ENCODE data around the gene SLC7A9. TPM values are rescaled to one million over a fixed set of nuclear protein-coding genes. Genes with fewer than 3 reads are reported as not detected.
"Not testable (repeated sequence)": the region's sequence is repeated elsewhere in the genome, so short reads cannot be mapped to it uniquely, and the experiment has no call there.

SLC7A9 gene
- total RNA-seq, 2 experiments from 2014 or later = 0.28 TPM; not detected in 1

- Histone ChIP-seq H3K36me3 (ENCODE audit: insufficient read depth, low read length) (peaks cover 4% of the 10 kb centered on the region), H3K4me1 (ENCODE audit: insufficient read depth, low read length) (no peaks in the 10 kb centered on the region), H3K27ac (ENCODE audit: low read depth in 1 of 2, low read length in 2 of 2) (no peak overlapping the region), H3K9me3 (ENCODE audit: control insufficient read depth in 1 of 2, insufficient read depth in 1 of 2, low read length in 2 of 2) (peaks cover 16 to 19% of the 10 kb centered on the region in 2 experiments), H3K4me3 (ENCODE audit: low read length) (no peak overlapping the region), H3K27me3 (ENCODE audit: control insufficient read depth in 1 of 2, insufficient read depth in 2 of 2, low read length in 2 of 2) (no peaks in the 10 kb centered on the region)
- peaks cover 42% of the 10 kb centered on the region for H3K36me3 Mint-ChIP-seq (ENCODE audit: low read depth)
- DNase-seq = no peak
- no peaks in the 10 kb centered on the region for H3K27me3 Mint-ChIP-seq
- TF ChIP-seq CTCF (IDR thresholded peaks at IDR 0.05) = no peak
- no peaks in the 10 kb centered on the region for H3K4me1 Mint-ChIP-seq (ENCODE audit: low read depth)
- H3K27ac Mint-ChIP-seq = no peak overlapping the region
- intact Hi-C loops (cut with DNase I, micrococcal nuclease) = no loop called here
- ChIA-PET CTCF (no interaction called here), POLR2A (no interaction called here)
- ATAC-seq (ENCODE audit: poor library complexity) = no peak
- no peak overlapping the region for H3K4me3 Mint-ChIP-seq
- peaks cover 5% of the 10 kb centered on the region for H3K9me3 Mint-ChIP-seq
These were observed 18.1 kb upstream of the SLC7A9 start for GRCh38 chr19:32887572-32888215.

- Histone ChIP-seq H3K4me3 (ENCODE audit: low read length) (no peak overlapping the region), H3K27me3 (ENCODE audit: control insufficient read depth in 1 of 2, insufficient read depth in 2 of 2, low read length in 2 of 2) (no peaks in the 10 kb centered on the region), H3K36me3 (ENCODE audit: insufficient read depth, low read length) (peaks cover 2% of the 10 kb centered on the region), H3K9me3 (ENCODE audit: control insufficient read depth in 1 of 2, insufficient read depth in 1 of 2, low read length in 2 of 2) (peaks cover 4 to 11% of the 10 kb centered on the region in 2 experiments), H3K4me1 (ENCODE audit: insufficient read depth, low read length) (no peaks in the 10 kb centered on the region), H3K27ac (ENCODE audit: low read depth in 1 of 2, low read length in 2 of 2) (no peak overlapping the region)
- ATAC-seq (ENCODE audit: poor library complexity) (no peak), DNase-seq (no peak)
- no peak for TF ChIP-seq CTCF (IDR thresholded peaks at IDR 0.05)
- Mint-ChIP-seq H3K36me3 (ENCODE audit: low read depth) (peaks cover 29% of the 10 kb centered on the region), H3K4me3 (no peak overlapping the region), H3K9me3 (no peaks in the 10 kb centered on the region), H3K27me3 (no peaks in the 10 kb centered on the region), H3K4me1 (ENCODE audit: low read depth) (no peaks in the 10 kb centered on the region), H3K27ac (no peak overlapping the region)
- ChIA-PET CTCF (no interaction called here), POLR2A (no interaction called here)
- intact Hi-C loops (cut with DNase I, micrococcal nuclease) = no loop called here
These were observed 16.7 kb upstream of the SLC7A9 start for GRCh38 chr19:32886241-32886640.

GRCh38 chr19:32885255-32885654 is 15.7 kb upstream of the SLC7A9 start:
- H3K9me3 ChIP-seq (ENCODE audit: control insufficient read depth in 1 of 2, insufficient read depth in 1 of 2, low read length in 2 of 2); H3K4me3 ChIP-seq (ENCODE audit: low read length); H3K27ac Mint-ChIP-seq; H3K27ac ChIP-seq (ENCODE audit: low read depth in 1 of 2, low read length in 2 of 2); intact Hi-C loops (cut with DNase I, micrococcal nuclease); H3K27me3 Mint-ChIP-seq; ATAC-seq (ENCODE audit: poor library complexity); H3K36me3 ChIP-seq (ENCODE audit: insufficient read depth, low read length); POLR2A ChIA-PET; H3K4me1 Mint-ChIP-seq (ENCODE audit: low read depth); DNase-seq; H3K4me1 ChIP-seq (ENCODE audit: insufficient read depth, low read length); H3K4me3 Mint-ChIP-seq; CTCF ChIA-PET; H3K9me3 Mint-ChIP-seq; H3K27me3 ChIP-seq (ENCODE audit: control insufficient read depth in 1 of 2, insufficient read depth in 2 of 2, low read length in 2 of 2): not testable (repeated sequence)
- H3K36me3 Mint-ChIP-seq (ENCODE audit: low read depth) = peaks cover 25% of the 10 kb centered on the region

- CTCF ChIA-PET = no interaction called here
- Mint-ChIP-seq H3K27me3 (no peaks in the 10 kb centered on the region), H3K9me3 (no peaks in the 10 kb centered on the region), H3K27ac (no peak overlapping the region), H3K4me1 (ENCODE audit: low read depth) (no peaks in the 10 kb centered on the region), H3K36me3 (ENCODE audit: low read depth) (peaks cover 17% of the 10 kb centered on the region), H3K4me3 (no peak overlapping the region)
- no peaks in the 10 kb centered on the region for H3K36me3 ChIP-seq (ENCODE audit: insufficient read depth, low read length)
- DNase-seq (no peak), ATAC-seq (ENCODE audit: poor library complexity) (no peak)
- H3K27ac ChIP-seq (ENCODE audit: low read depth in 1 of 2, low read length in 2 of 2) = no peak overlapping the region
- no peak for TF ChIP-seq CTCF (IDR thresholded peaks at IDR 0.05)
- H3K4me3 ChIP-seq (ENCODE audit: low read length) = no peak overlapping the region
- intact Hi-C loops (cut with DNase I, micrococcal nuclease) = no loop called here
- no peaks in the 10 kb centered on the region for H3K9me3 ChIP-seq (ENCODE audit: control insufficient read depth in 1 of 2, insufficient read depth in 1 of 2, low read length in 2 of 2)
- no peaks in the 10 kb centered on the region for H3K27me3 ChIP-seq (ENCODE audit: control insufficient read depth in 1 of 2, insufficient read depth in 2 of 2, low read length in 2 of 2)
- POLR2A ChIA-PET = no interaction called here
- H3K4me1 ChIP-seq (ENCODE audit: insufficient read depth, low read length) = no peaks in the 10 kb centered on the region
These were observed 12.2 kb upstream of the SLC7A9 start for GRCh38 chr19:32881766-32882165.

Data from CD4-positive, alpha-beta T cell (primary cell).